Epithelial cell of esophagus (primary cell): ENCODE data around the gene MTSS2.

ENCODE experiments used
- DNase-seq: peaks from one replicate; pipeline ENCODE4 v3.0.0; 2010; ENCODE audit warnings: low read depth
- H3K4me3 ChIP-seq: 2 replicates; pipeline ENCODE4 v1.5.1; 2011; ENCODE audit warnings: mild to moderate bottlenecking, low read length, control low read depth
- TF ChIP-seq, protein P1 (sequence below): IDR thresholded peaks from 2 replicates; pipeline ENCODE4 v1.5.1; 2011; ENCODE audit warnings: low read depth, mild to moderate bottlenecking, low read length, control low read depth, inconsistent platforms; ENCODE audit not compliant: insufficient read depth; ENCODE audit errors: missing control alignments

The MTSS2 gene

DNA sequence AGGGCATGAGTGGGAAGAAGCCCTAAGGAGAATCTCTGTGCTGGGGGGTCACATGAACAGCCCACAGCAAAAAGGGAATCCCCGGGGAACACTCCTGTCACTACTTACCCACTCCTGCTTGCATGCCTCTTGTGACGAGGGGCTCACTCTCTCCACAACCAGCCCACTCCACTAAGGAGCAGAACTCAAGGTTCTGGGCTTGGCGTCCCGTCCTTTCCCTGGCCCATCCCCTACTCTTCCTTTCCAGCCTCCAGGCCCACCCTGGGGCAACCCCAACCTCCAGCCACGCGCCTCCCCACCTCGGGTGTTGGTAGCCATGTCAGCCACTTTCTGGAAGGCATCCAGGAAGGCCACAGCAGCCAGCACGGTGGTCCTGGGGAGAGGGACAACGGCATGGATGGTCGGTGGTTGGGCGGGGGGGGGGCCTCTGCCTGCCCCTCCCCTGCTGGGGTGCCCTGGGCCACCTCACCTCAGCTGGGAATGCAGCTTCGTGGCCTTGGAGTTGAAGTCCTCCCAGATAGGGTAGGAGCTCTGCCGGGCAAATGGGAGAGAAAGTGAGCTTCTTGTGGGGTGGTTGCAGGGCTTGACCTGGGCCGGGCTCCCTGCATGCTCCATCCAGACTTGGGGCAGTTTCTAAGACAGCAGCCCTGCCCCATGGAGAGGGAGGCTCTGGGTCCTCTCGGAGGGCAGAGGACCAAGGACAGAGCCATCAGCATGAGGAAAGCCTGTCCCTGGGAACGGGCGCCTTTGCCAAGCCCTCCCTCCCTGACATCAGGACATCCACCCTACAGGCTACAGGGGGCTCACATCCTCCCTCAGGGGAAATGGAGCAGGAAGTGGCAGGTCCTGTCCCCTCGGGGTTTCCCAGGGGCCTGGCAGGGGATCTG, 5.1 kb downstream of the MTSS2 start:
- TF ChIP-seq, protein P1, sequence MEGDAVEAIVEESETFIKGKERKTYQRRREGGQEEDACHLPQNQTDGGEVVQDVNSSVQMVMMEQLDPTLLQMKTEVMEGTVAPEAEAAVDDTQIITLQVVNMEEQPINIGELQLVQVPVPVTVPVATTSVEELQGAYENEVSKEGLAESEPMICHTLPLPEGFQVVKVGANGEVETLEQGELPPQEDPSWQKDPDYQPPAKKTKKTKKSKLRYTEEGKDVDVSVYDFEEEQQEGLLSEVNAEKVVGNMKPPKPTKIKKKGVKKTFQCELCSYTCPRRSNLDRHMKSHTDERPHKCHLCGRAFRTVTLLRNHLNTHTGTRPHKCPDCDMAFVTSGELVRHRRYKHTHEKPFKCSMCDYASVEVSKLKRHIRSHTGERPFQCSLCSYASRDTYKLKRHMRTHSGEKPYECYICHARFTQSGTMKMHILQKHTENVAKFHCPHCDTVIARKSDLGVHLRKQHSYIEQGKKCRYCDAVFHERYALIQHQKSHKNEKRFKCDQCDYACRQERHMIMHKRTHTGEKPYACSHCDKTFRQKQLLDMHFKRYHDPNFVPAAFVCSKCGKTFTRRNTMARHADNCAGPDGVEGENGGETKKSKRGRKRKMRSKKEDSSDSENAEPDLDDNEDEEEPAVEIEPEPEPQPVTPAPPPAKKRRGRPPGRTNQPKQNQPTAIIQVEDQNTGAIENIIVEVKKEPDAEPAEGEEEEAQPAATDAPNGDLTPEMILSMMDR, result no peak
- no peak overlapping the region for H3K4me3 ChIP-seq
- DNase-seq, result no peak

DNA sequence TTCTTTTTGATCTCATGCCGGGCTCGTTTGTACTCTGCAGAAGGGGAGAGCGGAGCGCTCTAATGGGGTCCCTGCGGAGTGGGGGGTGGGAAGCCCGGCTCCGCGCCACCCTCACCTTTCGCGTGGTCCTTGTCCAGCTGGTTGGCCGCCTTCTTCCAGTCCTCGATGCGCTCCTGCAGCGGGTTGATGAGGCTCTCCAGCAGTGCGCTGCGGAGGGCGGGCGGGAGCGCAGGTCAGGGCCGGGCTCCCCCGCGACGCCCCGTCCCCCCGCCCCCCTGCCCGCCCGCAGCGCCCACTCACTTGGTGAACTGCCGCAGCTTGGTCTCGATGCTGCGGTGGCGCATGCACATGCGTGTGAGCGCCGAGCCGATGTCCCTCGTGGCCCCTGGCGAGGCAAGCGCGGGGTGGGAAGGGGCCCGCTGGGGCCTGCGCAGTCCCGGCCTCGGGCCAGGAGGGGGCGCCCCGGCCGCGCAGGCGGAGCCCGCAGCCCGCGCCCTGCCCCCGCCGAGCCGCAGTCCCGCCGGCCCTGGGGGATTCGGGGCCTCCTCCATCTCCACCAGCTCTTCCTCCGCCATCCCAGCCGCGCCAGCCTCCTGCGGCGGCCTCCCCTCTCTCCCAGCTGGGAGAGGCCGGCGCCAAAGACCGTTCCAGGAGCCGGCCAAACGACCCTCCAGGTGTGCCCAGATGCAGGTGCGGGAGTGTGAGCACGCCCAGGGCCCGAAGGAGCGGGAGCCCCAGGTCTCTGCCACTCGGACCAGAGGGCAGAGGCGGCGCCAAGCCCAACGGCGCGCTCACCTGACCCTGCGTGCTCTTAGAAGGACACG, 6.0 kb downstream of the MTSS2 start:
- no peak for DNase-seq
- TF ChIP-seq, protein P1, result no peak
- no peak overlapping the region for H3K4me3 ChIP-seq

GRCh38 chr16:70678898-70679670, 6.8 kb downstream of the MTSS2 start:
- DNase-seq, result no peak
- no peak overlapping the region for H3K4me3 ChIP-seq

GRCh38 chr16:70678121-70678897, 7.5 kb downstream of the MTSS2 start:
- no peak for DNase-seq
- no peak overlapping the region for H3K4me3 ChIP-seq
- TF ChIP-seq, protein P1, result no peak

More at GRCh38 chr16:70678898-70679670, 6.8 kb downstream of the MTSS2 start:
- TF ChIP-seq, protein P1, result no peak

DNA sequence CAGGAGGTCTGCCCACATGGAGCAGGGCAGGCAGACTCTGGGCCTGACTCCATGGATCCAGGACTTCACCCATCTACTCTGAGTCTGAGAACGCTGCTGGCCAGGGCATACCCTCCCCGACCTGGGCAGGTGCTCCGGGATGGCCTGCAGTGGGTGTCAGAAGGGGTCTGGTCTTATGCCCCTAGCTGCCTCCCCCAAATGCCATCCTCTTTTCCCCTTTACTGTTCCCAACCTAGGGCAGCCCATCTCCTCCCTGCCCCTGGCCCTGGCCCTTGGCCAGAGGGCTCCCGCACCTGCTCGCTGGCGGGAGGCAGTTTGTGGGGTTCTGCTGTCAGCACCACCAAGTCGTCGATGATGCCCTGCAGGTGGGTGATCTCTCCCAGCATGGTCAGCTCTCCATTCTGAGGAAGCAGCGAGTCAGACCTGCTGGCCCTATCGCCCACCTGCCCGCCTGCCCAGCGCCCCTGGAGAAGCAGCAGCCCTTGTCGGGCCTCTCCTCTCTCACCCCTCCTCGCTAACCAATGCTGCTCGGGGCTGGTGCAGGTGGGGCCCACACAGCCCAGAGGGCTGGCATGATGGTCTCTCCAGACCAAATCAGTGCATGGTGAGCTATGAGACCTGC, 8.2 kb downstream of the MTSS2 start:
- H3K4me3 ChIP-seq, result no peak overlapping the region
- DNase-seq, result no peak
- TF ChIP-seq, protein P1, result no peak
